Muscle layer of colon (tissue), 2 donors: Measurements from ENCODE around the gene NRG4.
"Not testable (repeated sequence)": the region's sequence is repeated elsewhere in the genome, so short reads cannot be mapped to it uniquely, and the experiment has no call there.

Experiments used
- H3K27ac ChIP-seq: one replicate; pipeline ENCODE4 v1.7.0; 2013; ENCODE audit warnings: low read depth, mild to moderate bottlenecking, low read length, moderate library complexity
- H3K27me3 ChIP-seq, 2 donors: one replicate each; pipeline ENCODE4 v1.7.0; 2013; ENCODE audit warnings: low read length in 2 of 2, mild to moderate bottlenecking in 2 of 2; ENCODE audit not compliant: insufficient read depth in 2 of 2, control insufficient read depth in 1 of 2
- H3K36me3 ChIP-seq: one replicate; pipeline ENCODE4 v1.7.0; 2013; ENCODE audit warnings: mild to moderate bottlenecking, low read length; ENCODE audit not compliant: insufficient read depth
- H3K4me1 ChIP-seq: one replicate; pipeline ENCODE4 v1.7.0; 2013; ENCODE audit warnings: mild to moderate bottlenecking, low read length; ENCODE audit not compliant: insufficient read depth
- H3K4me3 ChIP-seq, 2 donors: one replicate each; pipeline ENCODE4 v1.7.0; 2013; ENCODE audit warnings: low read length in 2 of 2, low read depth in 1 of 2, mild to moderate bottlenecking in 1 of 2, moderate library complexity in 1 of 2
- H3K9ac ChIP-seq: one replicate; pipeline ENCODE4 v1.7.0; 2013; ENCODE audit warnings: low read length
- H3K9me3 ChIP-seq: one replicate; pipeline ENCODE4 v1.7.0; 2013; ENCODE audit warnings: mild to moderate bottlenecking, low read length
- donor health status: abdominal sarcoma.
- donor health status: Adenocarcinoma of cecum.

NRG4 gene

DNA sequence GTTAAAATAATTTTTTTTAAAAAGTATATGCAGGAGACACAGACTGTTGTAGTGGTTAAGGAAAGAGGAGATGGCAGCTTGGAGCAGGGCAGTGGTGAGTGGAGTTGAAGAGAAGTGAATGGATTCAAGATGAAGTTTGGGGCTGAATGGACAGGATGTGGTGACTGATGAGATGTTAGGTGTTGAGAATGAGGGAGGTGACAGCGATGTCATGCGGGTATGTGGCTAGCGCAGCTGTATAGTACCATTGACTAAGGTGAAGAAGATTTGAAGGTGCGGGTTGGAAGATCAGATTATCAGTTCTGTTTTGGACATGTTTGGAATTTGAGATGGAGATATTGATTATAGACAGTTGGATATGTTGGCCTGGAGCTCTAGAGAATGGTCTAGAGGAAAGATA, 88.5 kb downstream of the NRG4 start:
- Histone ChIP-seq H3K36me3 (peaks cover 1% of the 10 kb centered on the region), H3K27me3 (no peaks in the 10 kb centered on the region), H3K4me1 (peaks cover 10% of the 10 kb centered on the region), H3K4me3 (no peak overlapping the region), H3K27ac (no peak overlapping the region), H3K9ac (no peak overlapping the region), H3K9me3 (no peaks in the 10 kb centered on the region)

DNA sequence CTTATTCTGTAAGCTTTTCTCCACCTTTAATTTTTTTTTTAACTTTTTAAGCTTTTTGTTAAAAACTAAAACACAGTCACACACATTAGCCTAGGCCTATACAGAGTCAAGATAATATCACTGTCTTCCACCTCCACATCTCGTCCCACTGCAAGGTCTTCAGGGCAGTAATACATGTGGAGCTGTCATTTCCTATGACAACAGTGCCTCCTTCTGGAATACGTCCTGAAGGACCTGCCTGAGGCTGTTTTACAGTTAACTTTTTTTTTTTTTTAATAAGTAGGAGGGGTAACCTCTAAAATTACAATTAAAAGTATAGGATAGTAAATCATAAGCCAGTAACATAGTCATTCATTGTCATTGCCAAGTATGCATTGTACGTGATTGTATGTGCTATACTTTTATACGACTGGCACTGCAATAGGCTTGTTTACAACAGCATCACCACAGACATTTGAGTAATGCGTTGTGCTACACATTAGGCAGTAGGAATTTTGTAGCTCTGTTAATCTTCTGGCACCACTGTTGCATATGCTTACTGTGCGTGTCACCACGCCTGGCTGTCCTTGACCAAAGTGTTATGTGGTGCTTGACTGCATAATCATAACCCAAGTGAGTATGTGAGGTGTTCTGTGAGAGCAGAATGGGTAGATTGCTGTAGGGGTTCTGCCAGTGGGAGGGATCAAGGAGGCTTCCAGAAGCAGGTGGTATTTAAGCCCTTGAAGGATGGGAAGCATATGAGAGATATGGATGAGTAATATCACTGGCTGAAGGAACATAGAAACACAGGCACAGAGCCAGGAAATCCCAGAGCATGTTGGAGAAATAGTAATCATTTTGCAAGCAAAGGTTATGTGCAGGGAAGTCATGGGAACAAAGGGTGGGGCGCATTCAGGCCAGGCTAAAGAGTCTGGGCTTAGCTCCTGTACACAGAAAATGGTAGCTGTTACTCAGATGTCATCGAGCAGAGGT, 90.2 kb downstream of the NRG4 start:
- Histone ChIP-seq H3K4me3 (no peak overlapping the region), H3K36me3 (peaks cover 7% of the 10 kb centered on the region), H3K9me3 (no peaks in the 10 kb centered on the region), H3K9ac (no peak overlapping the region), H3K27me3 (no peaks in the 10 kb centered on the region), H3K4me1 (peaks cover 10% of the 10 kb centered on the region), H3K27ac (no peak overlapping the region)

DNA sequence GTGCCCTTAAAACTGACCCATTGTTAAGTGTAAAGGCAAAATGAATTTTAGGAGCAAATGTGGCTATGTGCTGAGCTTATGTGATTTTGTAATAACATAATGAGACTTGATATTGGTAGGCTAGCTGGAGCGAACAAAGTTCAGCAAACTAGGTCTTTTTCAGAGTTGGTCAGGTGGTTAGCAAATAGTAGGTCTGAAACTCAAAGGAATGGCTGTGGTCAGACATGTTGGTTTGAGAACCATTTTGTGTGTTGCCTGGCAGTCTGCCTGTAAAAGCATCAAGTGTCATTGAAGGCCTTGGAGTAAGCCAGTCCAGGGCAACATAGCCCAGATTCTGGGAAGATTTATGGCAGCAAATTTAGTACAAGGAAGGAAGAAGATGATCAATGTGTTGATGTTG, 92.1 kb downstream of the NRG4 start:
- H3K4me1 ChIP-seq: peaks cover 10% of the 10 kb centered on the region
- H3K9me3 ChIP-seq: no peaks in the 10 kb centered on the region
- no peak overlapping the region for H3K9ac ChIP-seq
- H3K4me3 ChIP-seq: no peak overlapping the region
- no peaks in the 10 kb centered on the region for H3K27me3 ChIP-seq
- peaks cover 7% of the 10 kb centered on the region for H3K36me3 ChIP-seq
- H3K27ac ChIP-seq: no peak overlapping the region

DNA sequence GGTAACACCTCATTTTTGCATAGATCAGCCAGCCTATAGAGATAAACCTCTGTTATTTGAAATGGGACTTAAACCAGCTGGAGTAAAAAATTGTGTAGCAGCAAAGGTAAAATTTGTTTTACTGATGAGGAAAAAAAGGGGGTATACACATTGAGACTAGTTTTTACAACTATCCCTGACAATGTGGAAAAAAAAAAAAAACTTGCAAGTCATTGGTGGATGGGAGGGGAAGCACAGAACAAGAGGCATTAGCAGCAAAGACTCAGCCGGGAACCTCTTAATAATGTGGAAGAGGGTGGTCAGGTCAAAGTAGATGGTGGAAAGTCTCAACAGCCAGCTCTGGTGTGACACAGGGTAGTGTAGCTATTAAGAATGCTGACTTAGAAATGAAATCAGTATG, 94.1 kb downstream of the NRG4 start:
- H3K4me3 ChIP-seq: no peak overlapping the region
- H3K27me3 ChIP-seq: no peaks in the 10 kb centered on the region
- no peak overlapping the region for H3K9ac ChIP-seq
- peaks cover 21% of the 10 kb centered on the region for H3K36me3 ChIP-seq
- H3K27ac ChIP-seq: no peak overlapping the region
- H3K9me3 ChIP-seq: no peaks in the 10 kb centered on the region
- H3K4me1 ChIP-seq: peaks cover 10% of the 10 kb centered on the region

DNA sequence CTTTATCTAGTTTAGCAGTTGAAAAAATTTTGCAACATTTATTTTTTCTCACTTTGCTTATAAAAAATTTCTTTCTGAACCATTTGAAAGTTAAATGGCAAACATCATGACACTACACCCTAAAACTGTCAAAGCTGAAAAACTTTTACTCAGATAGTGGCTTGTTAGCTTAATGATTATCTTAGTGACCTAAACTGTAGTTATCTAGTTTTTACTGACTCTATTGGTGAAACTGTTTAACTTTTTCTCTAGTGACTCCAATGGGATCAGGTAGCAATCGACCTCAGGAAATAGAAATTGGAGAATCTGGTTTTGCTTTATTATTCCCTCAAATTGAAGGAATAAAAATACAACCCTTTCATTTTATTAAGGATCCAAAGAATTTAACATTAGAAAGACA, 95.2 kb downstream of the NRG4 start:
- Histone ChIP-seq H3K4me3 (no peak overlapping the region), H3K27me3 (no peaks in the 10 kb centered on the region), H3K27ac (no peak overlapping the region), H3K36me3 (peaks cover 24% of the 10 kb centered on the region), H3K9ac (no peak overlapping the region), H3K9me3 (no peaks in the 10 kb centered on the region), H3K4me1 (peaks cover 3% of the 10 kb centered on the region)

DNA sequence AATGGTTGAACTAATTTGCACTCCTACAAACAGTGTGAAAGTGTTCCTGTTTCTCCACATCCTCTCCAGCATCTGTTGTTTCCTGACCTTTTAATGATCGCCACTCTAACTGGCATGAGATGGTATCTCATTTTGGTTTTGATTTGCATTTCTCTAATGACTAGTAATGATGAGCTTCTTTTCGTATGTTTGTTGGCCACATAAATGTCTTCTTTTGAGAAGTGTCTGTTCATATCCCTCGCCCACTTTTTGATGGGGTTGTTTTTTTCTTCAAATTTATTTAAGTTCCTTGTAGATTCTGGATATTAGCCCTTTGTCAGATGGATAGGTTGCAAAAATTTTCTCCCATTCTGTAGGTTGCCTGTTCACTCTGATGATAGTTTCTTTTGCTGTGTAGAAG, 101.9 kb downstream of the NRG4 start:
- H3K36me3 ChIP-seq: peaks cover 24% of the 10 kb centered on the region
- not testable (repeated sequence) for H3K9me3 ChIP-seq

DNA sequence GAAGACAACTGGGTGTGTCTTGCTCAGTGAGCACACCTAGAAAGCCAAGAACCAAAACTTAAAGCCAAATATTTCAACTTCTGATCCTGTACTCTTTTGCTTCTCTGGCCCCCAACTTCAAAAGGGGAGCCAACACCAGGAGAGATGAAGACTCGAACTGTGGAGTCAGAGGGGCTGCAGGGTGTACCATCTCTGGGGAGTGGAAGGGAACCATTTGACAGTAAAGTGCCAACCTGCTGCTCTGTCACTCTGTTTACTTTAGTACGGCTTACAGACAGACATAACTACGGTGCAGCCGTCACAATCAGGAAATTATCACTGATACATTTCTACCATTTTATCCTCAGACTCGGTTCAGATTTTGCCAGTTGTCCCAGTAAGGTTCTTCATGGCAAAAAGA, 107.0 kb downstream of the NRG4 start:
- Histone ChIP-seq H3K27me3 (no peaks in the 10 kb centered on the region), H3K36me3 (peaks cover 8% of the 10 kb centered on the region), H3K27ac (no peak overlapping the region), H3K4me1 (peaks cover 22% of the 10 kb centered on the region), H3K9ac (no peak overlapping the region), H3K9me3 (no peaks in the 10 kb centered on the region), H3K4me3 (no peak overlapping the region)

More for the DNA sequence above, 101.9 kb downstream of the NRG4 start:
- H3K9ac ChIP-seq, H3K27ac ChIP-seq, H3K27me3 ChIP-seq, H3K4me3 ChIP-seq, H3K4me1 ChIP-seq: not testable (repeated sequence)

DNA sequence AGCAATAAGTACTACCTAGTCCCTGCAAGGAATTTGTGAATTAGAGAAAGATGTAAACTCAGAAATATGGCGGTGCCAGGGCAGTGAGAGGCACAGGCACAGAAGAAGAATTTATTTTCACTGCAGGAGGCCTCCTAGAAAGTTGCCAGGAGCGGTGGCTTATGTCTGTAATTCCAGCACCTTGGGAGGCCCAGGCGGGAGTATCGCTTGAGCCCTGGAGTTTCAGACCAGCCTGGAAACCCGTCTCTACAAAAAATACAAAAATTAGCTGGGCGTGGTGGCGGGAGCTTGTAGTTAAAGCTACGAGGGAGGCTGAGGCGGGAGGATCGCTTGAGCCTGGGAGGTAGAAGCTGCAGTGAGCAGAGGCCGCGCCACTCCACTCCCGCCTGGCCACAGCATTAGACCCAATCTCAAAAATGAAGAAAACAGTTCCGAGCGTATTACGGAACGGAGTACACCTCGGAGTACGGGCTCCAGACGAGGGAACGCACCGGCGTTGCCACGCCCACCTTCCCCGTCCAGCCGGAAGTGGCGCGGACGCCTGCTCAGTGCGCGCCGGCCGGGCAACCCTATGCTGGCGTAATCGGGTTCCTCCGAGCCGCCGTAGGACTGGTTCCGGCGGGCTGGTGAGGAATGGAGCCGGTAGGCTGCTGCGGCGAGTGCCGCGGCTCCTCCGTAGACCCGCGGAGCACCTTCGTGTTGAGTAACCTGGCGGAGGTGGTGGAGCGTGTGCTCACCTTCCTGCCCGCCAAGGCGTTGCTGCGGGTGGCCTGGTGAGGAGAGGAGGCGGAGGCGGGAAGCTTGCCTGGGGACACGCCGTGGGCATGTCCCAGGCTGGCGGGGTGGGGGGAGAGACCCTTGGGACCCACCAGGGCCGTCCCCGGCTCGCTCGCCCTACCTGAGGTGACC, 108.6 kb downstream of the NRG4 start, which contains the start of gene FBXO22:
Gene FBXO22 (plus strand): TSS at position 548 of the 909 bp plus-strand sequence. CDS start 86 bp downstream, at position 634.
- H3K27me3 ChIP-seq: no peaks in the 10 kb centered on the region
- peak within 1 kb of the TSS; percentile 77 to 85 for H3K4me3 ChIP-seq
- H3K27ac ChIP-seq: peak within 1 kb of the TSS; percentile 62
- peaks cover 22% of the 10 kb centered on the region for H3K4me1 ChIP-seq
- H3K9ac ChIP-seq: peak within 1 kb of the TSS; percentile 87
- H3K36me3 ChIP-seq: peaks cover 8% of the 10 kb centered on the region
- H3K9me3 ChIP-seq: no peaks in the 10 kb centered on the region

DNA sequence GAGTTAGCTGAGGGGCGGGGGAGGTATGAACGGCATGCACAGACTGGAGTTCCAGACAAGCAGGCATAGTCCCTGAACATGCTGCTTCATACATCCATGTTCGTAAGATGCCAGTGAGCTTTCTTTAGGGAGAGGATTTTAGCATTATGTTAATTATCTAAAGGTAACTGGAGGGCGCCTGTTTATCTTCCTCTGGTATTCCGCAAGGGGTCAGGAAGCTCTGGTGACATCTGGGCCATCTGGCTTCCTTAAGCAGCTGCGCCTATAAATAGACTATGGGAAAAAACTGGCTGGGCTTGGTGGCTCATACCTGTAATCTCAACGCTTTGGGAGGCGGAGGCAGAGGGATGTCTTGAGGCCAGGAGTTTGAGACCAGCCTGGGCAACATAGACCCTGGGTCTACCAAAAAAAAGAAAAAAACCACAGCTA, 110.1 kb downstream of the NRG4 start:
- no peak overlapping the region for H3K4me3 ChIP-seq
- H3K9ac ChIP-seq: no peak overlapping the region

DNA sequence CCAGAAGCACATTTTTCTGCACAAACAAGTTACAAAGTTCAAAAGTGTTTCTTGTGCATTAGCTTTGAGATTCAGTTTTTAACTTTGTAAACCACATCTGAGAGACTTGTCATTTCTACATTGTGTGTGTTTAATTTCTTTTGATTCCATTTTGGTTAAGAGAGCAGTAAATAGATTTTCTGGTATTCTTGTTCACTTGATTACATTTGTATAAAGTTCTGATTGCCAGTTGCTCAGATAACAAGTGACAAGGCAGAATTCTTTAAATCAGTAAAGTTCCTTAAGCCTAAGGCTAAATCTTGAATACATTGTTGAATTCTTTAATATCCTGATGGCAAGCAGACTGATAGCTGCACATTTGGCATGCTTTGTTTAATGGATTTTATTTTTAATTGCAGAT, 111.6 kb downstream of the NRG4 start:
- H3K9me3 ChIP-seq: no peaks in the 10 kb centered on the region
- H3K27ac ChIP-seq: no peak overlapping the region
- no peaks in the 10 kb centered on the region for H3K27me3 ChIP-seq
- peaks cover 3% of the 10 kb centered on the region for H3K36me3 ChIP-seq
- peaks cover 15% of the 10 kb centered on the region for H3K4me1 ChIP-seq
- no peak overlapping the region for H3K9ac ChIP-seq
- no peak overlapping the region for H3K4me3 ChIP-seq

More for the DNA sequence above, 110.1 kb downstream of the NRG4 start:
- no peak overlapping the region for H3K27ac ChIP-seq
- no peaks in the 10 kb centered on the region for H3K27me3 ChIP-seq
- no peaks in the 10 kb centered on the region for H3K9me3 ChIP-seq
- peaks cover 22% of the 10 kb centered on the region for H3K4me1 ChIP-seq
- H3K36me3 ChIP-seq: peaks cover 8% of the 10 kb centered on the region

DNA sequence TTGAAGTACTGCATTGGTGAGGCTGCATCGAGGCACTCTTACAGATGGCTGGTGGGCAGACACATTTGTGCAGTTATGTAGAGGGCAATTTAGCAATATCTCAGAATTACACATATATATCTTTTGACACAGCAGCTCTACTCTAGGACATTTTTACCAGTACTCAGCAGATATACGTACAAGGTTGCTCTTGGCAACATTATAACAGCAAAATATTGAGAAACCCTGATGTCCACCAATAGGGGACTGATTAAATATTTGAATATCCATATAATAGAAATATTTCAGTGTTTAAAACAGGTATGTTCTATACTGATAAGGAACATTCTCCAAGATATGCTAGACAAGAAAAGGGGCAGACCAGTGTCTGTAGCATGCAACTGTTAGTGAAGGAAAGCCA, 116.5 kb downstream of the NRG4 start:
- Histone ChIP-seq H3K9ac (no peak overlapping the region), H3K27ac (no peak overlapping the region), H3K27me3 (no peaks in the 10 kb centered on the region), H3K36me3 (peaks cover 10% of the 10 kb centered on the region), H3K4me1 (no peaks in the 10 kb centered on the region), H3K4me3 (no peak overlapping the region), H3K9me3 (no peaks in the 10 kb centered on the region)
